Sigmoid colon (tissue), 7 donors: ENCODE data around the gene JMJD6. TPM values are rescaled to one million over a fixed set of nuclear protein-coding genes. Genes with fewer than 3 reads are reported as not detected.
"Not testable (repeated sequence)": the region's sequence is repeated elsewhere in the genome, so short reads cannot be mapped to it uniquely, and the experiment has no call there.

Source experiments
- DNase-seq: peaks from one replicate; pipeline ENCODE4 v3.0.0-alpha.2; 2019
- H3K27ac ChIP-seq, 4 donors: fragments of 200-600 bp; sonication (generic); one replicate each; pipeline ENCODE4 v1.5.1; 2016 to 2019; ENCODE audit warnings: mild to moderate bottlenecking in 1 of 4
- H3K27me3 ChIP-seq, 3 donors: fragments of 200-600 bp; sonication (generic); one replicate each; pipeline ENCODE4 v1.5.1; 2019; ENCODE audit warnings: mild to moderate bottlenecking in 1 of 3
- H3K36me3 ChIP-seq, 4 donors: fragments of 200-600 bp; sonication (generic); one replicate each; pipeline ENCODE4 v1.5.1; 2016 to 2019
- H3K4me1 ChIP-seq, 4 donors: fragments of 200-600 bp; sonication (generic); one replicate each; pipeline ENCODE4 v1.5.1; 2017 to 2019
- H3K4me3 ChIP-seq, 4 donors: fragments of 200-600 bp; sonication (generic); one replicate each; pipeline ENCODE4 v1.5.1; 2017 to 2019; ENCODE audit warnings: mild to moderate bottlenecking in 2 of 4, moderate library complexity in 1 of 4
- H3K9me3 ChIP-seq, 4 donors: fragments of 200-600 bp in 3 of 4; sonication (generic) in 3 of 4; one replicate each; pipeline versions ENCODE4 v1.5.1 to v1.6.1; 2013 to 2019
- CTCF ChIP-seq, 4 experiments: fragments of 450-650 bp in 3 of 4; fragments of 200-600 bp in 1 of 4; IDR thresholded peaks; one replicate each; pipeline ENCODE4 v1.5.1; 2016 to 2019; ENCODE audit warnings: antibody characterized with exemption in 4 of 4, mild to moderate bottlenecking in 3 of 4, moderate library complexity in 2 of 4
- EP300 ChIP-seq, 4 donors: sonication (generic); formaldehyde crosslinking; IDR thresholded peaks; one replicate each; pipeline ENCODE4 v1.6.1; 2017; ENCODE audit warnings: antibody characterized with exemption in 4 of 4
- POLR2A ChIP-seq, 2 donors: fragments of 450-650 bp; IDR thresholded peaks; one replicate each; pipeline ENCODE4 v1.6.1; 2016; ENCODE audit warnings: antibody characterized with exemption in 2 of 2, mild to moderate bottlenecking in 2 of 2, moderate library complexity in 2 of 2
- POLR2AphosphoS5 ChIP-seq, 4 donors: sonication (generic); formaldehyde crosslinking; IDR thresholded peaks; one replicate each; pipeline ENCODE4 v1.6.1; 2017; ENCODE audit warnings: antibody characterized with exemption in 4 of 4
- WGBS, 2 donors: extraction: QIAGEN DNeasy Blood & Tissue Kit; methylation state at CpG; one replicate each; pipeline ENCODE4 v1.1.7; 2013; 5-methylcytosine and 5-hydroxymethylcytosine counted together
- intact Hi-C: fragments of 100-400 bp; cut with DNase I; formaldehyde crosslinking; loops from one replicate; pipeline ENCODE4 v1.15.1; 2023
- polyA plus RNA-seq, 3 donors: library from polyadenylated mRNA; stranded (reverse); fragments of 200-250 nt; gene quantifications; one replicate each; pipeline ENCODE4 v1.2.3, GENCODE V29; 2013
- total RNA-seq, 4 donors: library from RNA; depleted of rRNA; stranded (reverse); fragments of >200 nt; gene quantifications; one replicate each; pipeline ENCODE4 v1.1.0, GENCODE V29; 2016
- donor health status: healthy with polysubstance abuse.
- donor health status: Bipolar disorder and iron deficiency.
- donor health status: healthy.

The JMJD6 gene
- total and polyA plus RNA-seq, 7 donors, result 21.3 to 37.3 (median 24.8) TPM

- Histone ChIP-seq H3K9me3 (no peaks in the 10 kb centered on the region), H3K4me1 (peaks cover 0 to 73% (median 60%) of the 10 kb centered on the region in 4 donors), H3K27ac (peak overlapping the region; percentile 28 to 99 (median 68)), H3K4me3 (no peak overlapping the region), H3K36me3 (peaks cover 0 to 51% (median 17%) of the 10 kb centered on the region in 4 donors), H3K27me3 (no peaks in the 10 kb centered on the region)
- WGBS, 2 donors, result 74 to 78% methylated on average over 3 of the region's 3 CpGs
- intact Hi-C loops, result no loop called here
- no peak for DNase-seq
- TF ChIP-seq POLR2A (IDR thresholded peaks at IDR 0.05) (no peak), POLR2AphosphoS5 (IDR thresholded peaks at IDR 0.05) (no peak), CTCF (IDR thresholded peaks at IDR 0.05) (no peak), EP300 (IDR thresholded peaks at IDR 0.05) (no peak)
Measured at GRCh38 chr17:76732734-76733617, 6.6 kb upstream of the JMJD6 start.

- H3K36me3 ChIP-seq, result peaks cover 0 to 51% (median 17%) of the 10 kb centered on the region in 4 donors
- H3K27me3 ChIP-seq, H3K9me3 ChIP-seq, H3K4me3 ChIP-seq, intact Hi-C loops: not testable (repeated sequence)
- H3K27ac ChIP-seq, result peak overlapping the region; percentile 24 to 99 (median 32)
- WGBS, 2 donors, result 84 to 88% methylated on average over 13 of the region's 13 CpGs
- DNase-seq, result peak; percentile 22
- H3K4me1 ChIP-seq, result peaks cover 0 to 81% (median 67%) of the 10 kb centered on the region in 4 donors
Measured at GRCh38 chr17:76731800-76732733, 5.7 kb upstream of the JMJD6 start.

- peak; percentile 66 for DNase-seq
- no peaks in the 10 kb centered on the region for H3K9me3 ChIP-seq
- 39 to 56% methylated on average over 18 of the region's 18 CpGs for WGBS, 2 donors
- H3K4me1 ChIP-seq, result peaks cover 0 to 78% (median 63%) of the 10 kb centered on the region in 4 donors
- peak overlapping the region; percentile 79 to 95 (median 86) for H3K4me3 ChIP-seq
- peaks cover 9 to 42% (median 22%) of the 10 kb centered on the region in 4 donors for H3K36me3 ChIP-seq
- H3K27me3 ChIP-seq, result no peaks in the 10 kb centered on the region
- peak overlapping the region; percentile 98 to 100 (median 100) for H3K27ac ChIP-seq
- no peak for TF ChIP-seq POLR2A (IDR thresholded peaks at IDR 0.05)
- no peak for TF ChIP-seq POLR2AphosphoS5 (IDR thresholded peaks at IDR 0.05)
- no peak for TF ChIP-seq CTCF (IDR thresholded peaks at IDR 0.05)
- TF ChIP-seq EP300 (IDR thresholded peaks at IDR 0.05), result no peak
- intact Hi-C loops, result loop anchor here (5.0 kb wide), 1 partner anchor 41 kb away; no protein-coding TSS in a partner anchor
Measured at GRCh38 chr17:76727745-76728456, 1.5 kb upstream of the JMJD6 start.

GRCh38 chr17:76726776-76727718 is 641 bp upstream of the JMJD6 start, which contains the start of gene METTL23:
Gene METTL23, plus strand, starts transcription at chr17:76726839. Its CDS starts 2,872 bp downstream, at chr17:76729711.
- H3K36me3 ChIP-seq, result peaks cover 5 to 40% (median 27%) of the 10 kb centered on the region in 4 donors
- H3K27me3 ChIP-seq, result no peaks in the 10 kb centered on the region
- intact Hi-C loops, result loop anchor here (5.0 kb wide), 1 partner anchor 40 kb away; no protein-coding TSS in a partner anchor
- DNase-seq, result peak; percentile 95
- no peak for TF ChIP-seq POLR2A (IDR thresholded peaks at IDR 0.05)
- TF ChIP-seq EP300 (IDR thresholded peaks at IDR 0.05), result no peak
- peak; percentile 25 to 76 (median 58) for TF ChIP-seq CTCF (IDR thresholded peaks at IDR 0.05)
- TF ChIP-seq POLR2AphosphoS5 (IDR thresholded peaks at IDR 0.05), result peak in 3 of 4 donors; percentile 74 to 94 (median 92)
- H3K4me1 ChIP-seq, result peaks cover 0 to 75% (median 59%) of the 10 kb centered on the region in 4 donors
- no peaks in the 10 kb centered on the region for H3K9me3 ChIP-seq
- WGBS, 2 donors, result 1% methylated on average over 71 of the region's 71 CpGs
- H3K27ac ChIP-seq, result peak within 1 kb of the TSS; percentile 98 to 100 (median 100)
- peak within 1 kb of the TSS; percentile 79 to 95 (median 86) for H3K4me3 ChIP-seq
